GM12872 (cell line): ENCODE data around the gene RTP5.

Source experiments
- CTCF ChIP-seq: IDR thresholded peaks from 3 replicates; pipeline ENCODE4 v1.5.1; 2011; ENCODE audit warnings: low read depth, mild to moderate bottlenecking, low read length, moderate library complexity; ENCODE audit not compliant: insufficient read depth

Gene RTP5

GRCh38 chr2:241843321-241844065 is 26.0 kb upstream of the RTP5 start:
- TF ChIP-seq CTCF: no peak

GRCh38 chr2:241844066-241844728 is 25.3 kb upstream of the RTP5 start:
- no peak for TF ChIP-seq CTCF

- no peak for TF ChIP-seq CTCF
These were observed 24.5 kb upstream of the RTP5 start for GRCh38 chr2:241844831-241845578.

- no peak for TF ChIP-seq CTCF
These were observed 23.1 kb upstream of the RTP5 start for GRCh38 chr2:241846406-241846805.

GRCh38 chr2:241848761-241849615 is 20.5 kb upstream of the RTP5 start:
- TF ChIP-seq CTCF: no peak

GRCh38 chr2:241849616-241850543 is 19.6 kb upstream of the RTP5 start:
- TF ChIP-seq CTCF: no peak
